ENCODE measurements around the gene RAF1.
A peak's percentile ranks its signal among the peaks of the same experiment; 100 is the strongest.
"Not testable (repeated sequence)": the region's sequence is repeated elsewhere in the genome, so short reads cannot be mapped to it uniquely, and the experiment has no call there.

The RAF1 gene

DNA sequence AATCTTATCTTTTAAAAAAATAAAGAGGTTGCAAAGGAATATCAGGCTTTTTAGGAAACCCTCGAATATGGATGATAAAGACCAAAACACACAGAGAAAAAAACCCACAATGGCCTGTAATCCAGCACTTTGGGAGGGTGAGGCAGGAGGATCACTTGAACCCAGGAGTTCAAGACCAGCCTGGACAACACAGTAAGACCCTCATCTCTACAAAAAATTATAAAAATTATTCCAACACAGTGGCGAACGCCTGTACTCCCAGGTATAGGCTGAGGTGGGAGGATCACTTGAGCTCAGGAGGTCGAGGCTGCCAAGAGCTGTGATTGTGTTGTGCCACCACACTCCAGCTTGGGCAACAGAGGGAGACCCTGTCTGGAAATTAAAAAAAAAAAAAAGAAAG is 30.8 kb downstream of the RAF1 start:
- no peak for DNase-seq

DNA sequence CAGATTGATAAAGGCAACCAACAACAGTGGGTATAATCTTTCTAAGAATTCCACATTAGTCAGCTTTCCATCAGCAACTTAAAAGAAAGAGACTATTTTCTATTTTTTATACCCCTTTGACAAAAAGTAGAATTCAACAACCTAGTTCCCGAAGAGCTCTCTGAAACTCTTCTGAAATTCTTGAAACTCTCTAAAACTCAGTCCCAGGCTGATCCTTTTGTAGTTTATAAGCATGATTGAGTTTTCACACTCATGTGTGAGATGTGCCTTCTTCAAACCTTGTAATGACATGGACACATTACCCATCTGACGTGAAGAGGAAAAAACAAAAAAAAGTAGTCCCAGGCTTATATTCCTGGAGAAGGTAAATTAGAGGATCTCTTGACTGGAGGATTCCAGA is 31.4 kb downstream of the RAF1 start:
- no peak for DNase-seq

DNA sequence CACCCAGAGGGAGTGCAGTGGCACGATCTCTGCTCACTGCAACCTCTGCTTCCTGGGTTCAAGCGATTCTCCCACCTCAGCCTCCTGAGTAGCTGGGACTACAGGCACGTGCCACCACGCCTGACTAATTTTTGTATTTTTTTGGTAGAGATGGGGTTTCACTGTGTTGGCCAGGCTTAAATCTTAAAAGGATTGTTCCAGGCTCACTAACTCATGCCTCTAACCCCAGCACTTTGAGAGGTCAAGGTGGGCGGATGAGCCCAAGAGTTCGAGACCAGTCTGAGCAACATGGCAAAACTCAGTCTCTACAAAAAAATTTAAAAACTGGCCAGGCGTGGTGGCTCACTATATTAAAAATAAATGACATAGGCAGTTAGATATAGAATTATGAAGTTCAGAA is 33.1 kb downstream of the RAF1 start:
- not testable (repeated sequence) for DNase-seq

DNA sequence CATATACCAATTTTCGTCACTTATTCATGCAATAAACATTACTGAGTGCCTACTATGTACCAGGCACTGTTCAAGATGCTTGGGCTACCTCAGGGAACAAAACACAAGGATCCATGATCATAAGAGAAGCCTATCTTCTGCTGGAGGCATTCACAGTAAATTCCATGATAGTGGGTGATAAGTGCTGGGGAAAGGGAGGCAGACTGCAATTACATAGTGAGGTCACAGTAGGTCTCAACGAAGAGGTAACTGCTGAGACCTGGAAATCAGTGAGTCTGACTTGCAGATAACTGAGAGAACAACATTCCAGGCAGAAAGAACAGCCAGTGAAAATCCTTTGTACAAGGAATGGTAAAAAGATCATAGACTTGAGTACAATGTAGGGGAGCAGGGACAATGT is 33.6 kb downstream of the RAF1 start:
- no peak for DNase-seq

- DNase-seq, result peak; percentile 11
Measured at GRCh38 chr3:12629560-12629959, 34.4 kb downstream of the RAF1 start.

DNA sequence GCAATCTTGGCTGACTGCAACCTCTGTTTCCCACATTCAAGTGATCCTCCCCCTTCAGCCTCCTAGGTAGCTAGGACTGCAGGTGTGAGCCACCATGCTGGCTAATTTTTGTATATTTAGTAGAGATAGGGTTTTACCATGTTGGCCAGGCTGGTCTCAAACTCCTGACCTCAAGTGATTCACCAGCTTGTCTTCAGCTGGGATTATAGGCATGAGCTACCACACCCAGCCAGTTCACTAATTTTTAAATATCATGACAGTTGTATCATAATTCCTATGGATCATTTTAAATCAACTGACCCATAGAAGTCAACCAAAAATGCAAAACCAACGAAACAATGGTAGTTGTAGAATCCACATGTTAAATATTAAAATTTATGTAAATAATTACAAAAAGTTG is 35.1 kb downstream of the RAF1 start:
- no peak for DNase-seq

DNA sequence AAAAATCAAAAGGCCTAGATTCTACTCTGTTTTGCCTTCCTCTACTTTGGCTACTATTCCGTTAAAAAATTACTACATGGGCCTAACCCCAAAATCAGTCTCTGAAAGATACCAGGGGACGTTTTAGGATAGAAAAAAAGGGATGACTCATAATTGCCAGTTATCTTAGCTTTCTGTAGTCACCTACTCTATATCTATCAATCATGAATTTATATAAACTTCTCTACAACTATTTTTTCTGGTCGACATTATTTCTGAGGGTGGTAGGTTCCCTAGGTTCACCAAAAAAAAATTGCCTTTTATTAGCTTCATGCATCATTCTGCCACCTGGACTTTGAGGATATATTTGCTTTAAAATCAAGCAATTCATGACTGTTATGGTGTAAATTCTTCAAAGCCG is 36.5 kb downstream of the RAF1 start:
- DNase-seq, result no peak

DNA sequence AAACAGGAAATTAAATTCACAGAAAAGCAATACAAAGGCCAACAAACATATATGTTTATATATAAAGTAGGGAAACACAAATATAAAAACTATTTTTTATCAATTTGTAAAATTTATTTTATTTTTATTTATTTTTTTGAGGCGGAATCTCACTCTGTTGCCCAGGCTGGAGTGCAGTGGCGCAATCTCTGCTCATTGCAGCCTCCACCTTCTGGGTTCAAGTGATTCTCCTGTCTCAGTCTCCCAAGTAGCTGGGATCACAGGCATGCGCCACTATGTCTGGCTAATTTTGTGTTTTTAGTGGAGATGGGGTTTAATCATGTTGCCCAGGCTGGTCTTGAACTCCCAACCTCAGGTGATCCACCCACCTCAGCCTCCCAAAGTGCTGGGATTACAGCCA is 39.0 kb downstream of the RAF1 start:
- not testable (repeated sequence) for DNase-seq

- DNase-seq, result no peak
Measured at GRCh38 chr3:12624056-12624455, 39.9 kb downstream of the RAF1 start.

- no peak for DNase-seq
Measured at GRCh38 chr3:12622335-12622734, 41.6 kb downstream of the RAF1 start.

- no peak for DNase-seq
Measured at GRCh38 chr3:12620729-12621128, 43.2 kb downstream of the RAF1 start.

- DNase-seq, result no peak
Measured at GRCh38 chr3:12620305-12620704, 43.6 kb downstream of the RAF1 start.

DNA sequence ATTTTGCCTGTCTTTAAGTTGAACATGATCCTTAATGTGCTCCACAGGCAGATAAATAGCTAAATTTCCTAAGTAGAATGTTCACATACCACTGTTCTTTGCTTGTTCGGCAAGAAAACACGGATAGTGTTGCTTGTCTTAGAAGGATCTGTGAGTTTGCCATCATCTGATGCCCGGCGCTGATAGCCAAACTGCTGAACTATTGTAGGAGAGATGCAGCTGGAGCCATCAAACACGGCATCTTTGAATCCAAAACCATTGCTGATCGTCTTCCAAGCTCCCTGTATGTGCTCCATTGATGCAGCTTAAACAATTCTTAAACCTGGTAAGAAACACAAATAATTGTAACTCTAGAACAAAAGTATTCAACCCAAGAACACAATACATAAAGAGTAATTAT is 45.5 kb downstream of the RAF1 start:
- DNase-seq, result no peak

GRCh38 chr3:12615266-12615665 is 48.7 kb downstream of the RAF1 start:
- DNase-seq, result no peak

DNA sequence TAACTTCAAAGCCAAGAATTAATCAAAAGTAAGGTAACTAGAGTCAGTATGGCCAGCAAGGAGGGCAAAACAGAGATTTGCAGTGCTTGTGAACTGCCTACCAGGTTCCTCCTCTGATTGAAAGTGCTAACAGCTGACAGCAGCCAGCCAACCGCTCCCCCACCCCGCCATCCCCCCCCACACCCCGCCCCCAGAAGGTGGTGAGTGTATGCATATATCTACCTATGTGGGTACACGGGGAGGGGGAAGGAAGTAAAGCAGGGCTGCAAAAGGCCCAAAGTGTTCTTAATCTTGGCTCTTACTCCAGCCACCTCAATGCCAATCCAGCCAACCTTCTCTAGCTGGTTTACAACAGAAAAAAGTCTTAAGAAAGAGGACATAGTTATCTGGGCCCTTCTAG is 50.7 kb downstream of the RAF1 start:
- DNase-seq, result no peak

DNA sequence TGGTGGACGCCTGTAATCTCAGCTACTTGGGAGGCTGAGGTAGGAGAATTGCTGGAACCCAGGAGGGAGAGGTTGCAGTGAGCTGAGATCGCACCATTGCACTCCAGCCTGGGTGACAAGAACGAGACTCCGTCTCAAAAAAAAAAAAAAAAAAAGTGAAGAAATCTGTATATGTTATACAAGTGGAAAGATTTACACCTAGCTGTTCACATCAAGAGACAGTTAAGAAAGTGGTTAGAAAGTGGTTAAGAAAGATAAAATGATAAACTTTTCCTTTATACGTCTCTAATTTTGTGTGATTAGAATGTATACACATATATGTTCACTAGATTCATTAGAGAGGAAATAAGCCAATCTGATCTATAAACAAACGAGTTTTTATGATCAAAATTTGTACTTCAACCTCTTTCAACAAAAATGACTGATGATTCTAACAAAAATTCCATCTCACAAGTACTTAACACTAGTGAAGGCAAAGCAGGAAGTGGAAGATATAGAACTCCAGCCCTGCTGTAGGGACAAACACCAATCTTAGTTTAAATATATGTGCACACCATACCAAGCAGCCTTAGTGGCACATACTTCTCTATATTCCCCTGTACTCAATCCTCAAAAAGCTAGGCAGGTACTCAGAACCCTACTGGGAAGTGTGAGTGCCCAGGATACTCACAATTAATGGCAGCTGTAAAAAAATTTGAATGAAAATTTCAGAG is 51.2 kb downstream of the RAF1 start:
- DNase-seq, result no peak

DNA sequence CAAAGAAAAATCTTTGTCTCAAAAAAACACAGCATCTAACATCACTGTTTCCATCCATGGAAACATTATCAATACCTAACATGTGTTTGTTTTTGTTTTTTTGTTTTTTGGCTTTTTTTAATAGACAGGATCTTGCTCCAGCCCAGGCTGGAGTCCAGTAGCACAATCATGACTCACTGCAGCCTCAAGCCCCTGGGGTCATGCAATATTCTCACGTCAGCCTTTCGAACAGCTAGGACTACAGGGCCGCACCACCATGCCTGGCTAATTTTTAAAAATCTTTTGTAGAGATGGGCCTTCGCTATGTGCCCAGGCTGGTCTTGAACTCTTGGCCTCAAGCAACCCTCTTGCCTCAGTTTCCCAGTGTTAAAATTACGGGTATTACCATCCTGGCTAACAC is 52.8 kb downstream of the RAF1 start:
- DNase-seq, result no peak

GRCh38 chr3:12608376-12608775 is 55.5 kb downstream of the RAF1 start:
- DNase-seq, result no peak

DNA sequence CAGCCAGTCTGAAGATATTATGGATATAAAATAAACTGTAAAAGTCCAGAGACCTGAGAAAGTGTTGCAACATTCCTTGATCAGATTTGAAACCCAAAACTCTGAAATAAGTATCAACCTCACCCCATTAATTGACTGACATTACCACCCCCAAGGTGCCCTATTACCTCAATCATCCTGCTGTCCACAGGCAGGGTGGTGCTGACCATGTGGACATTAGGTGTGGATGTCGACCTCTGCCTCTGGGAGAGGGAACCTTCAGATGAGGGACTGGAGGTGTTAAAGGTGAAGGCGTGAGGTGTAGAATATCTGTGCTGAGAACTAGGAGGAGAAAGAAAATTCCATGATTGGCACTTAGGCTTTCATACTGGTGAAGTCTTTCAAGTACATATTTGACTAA is 59.9 kb downstream of the RAF1 start:
- no peak for DNase-seq

GRCh38 chr3:12601072-12601471 is 62.8 kb downstream of the RAF1 start:
- DNase-seq, result no peak

DNA sequence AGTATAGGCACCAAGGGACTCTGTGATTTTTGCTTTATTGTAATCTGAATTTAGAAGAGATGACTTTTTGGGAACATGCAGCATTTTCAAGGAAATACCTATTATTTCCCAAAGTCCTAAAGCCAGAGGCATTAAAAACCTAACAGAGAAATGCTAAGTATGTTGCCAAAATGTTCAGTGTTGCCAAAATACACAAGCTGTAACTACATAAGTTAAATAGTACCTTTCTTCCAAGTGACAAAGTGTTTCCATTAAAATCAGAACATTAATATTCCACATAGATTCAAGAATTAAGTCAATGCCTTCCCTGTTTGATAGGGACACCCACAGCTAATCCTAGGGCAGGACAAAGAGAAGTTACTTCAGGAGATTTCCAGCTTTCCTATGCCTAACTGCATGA is 65.0 kb downstream of the RAF1 start:
- DNase-seq, result no peak

DNA sequence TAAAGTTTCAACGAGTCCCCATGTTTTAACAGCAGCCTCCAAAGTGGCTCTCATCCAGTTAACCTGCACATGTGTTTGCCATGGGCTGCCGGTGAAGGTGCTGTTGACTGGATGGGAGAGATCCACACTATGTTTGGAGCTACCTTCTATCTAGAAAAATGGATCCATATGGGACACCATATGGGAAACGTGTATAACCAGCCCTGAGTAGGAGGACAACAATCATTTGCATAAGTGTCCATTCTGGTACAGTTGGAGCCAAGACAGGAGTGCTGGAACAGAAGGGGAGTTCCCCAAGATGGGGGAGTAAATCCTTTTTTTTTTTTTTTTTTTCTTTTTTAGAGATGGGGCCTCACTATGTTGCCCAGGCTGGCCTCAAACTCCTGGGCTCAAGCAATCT is 70.4 kb downstream of the RAF1 start:
- no peak for DNase-seq

DNA sequence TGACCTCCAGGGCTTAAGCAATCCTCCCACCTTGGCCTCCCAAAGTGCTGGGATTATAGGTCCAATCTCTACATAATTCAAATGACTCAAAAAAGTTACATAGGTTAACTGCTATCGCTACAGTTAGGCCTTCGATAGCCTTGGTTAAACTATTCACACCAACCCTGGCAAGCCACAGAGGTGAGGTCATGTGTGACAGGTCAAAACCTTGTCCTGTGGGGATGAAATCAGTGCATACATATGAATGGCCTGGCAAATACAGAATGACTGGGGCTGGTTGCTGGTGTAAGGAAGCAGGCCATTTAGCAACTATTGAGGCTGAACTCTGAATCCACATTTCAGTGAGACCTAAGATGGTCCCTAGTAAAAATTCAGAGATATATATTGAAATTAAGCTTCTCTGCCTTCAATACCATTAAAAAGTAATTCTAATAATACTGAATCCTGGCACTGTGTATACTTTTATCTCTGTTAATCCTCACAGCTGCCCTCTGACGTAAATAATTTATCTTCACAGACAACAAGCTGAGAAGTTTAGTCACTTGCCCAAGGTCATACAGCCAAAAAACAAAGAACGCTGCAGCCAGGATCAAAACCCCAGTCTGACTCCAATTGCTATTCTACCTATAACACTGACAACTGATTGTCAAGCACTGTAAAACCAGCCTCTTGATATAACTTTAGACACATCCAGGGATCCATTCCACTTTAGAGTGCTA is 71.8 kb downstream of the RAF1 start:
- no peak for DNase-seq

DNA sequence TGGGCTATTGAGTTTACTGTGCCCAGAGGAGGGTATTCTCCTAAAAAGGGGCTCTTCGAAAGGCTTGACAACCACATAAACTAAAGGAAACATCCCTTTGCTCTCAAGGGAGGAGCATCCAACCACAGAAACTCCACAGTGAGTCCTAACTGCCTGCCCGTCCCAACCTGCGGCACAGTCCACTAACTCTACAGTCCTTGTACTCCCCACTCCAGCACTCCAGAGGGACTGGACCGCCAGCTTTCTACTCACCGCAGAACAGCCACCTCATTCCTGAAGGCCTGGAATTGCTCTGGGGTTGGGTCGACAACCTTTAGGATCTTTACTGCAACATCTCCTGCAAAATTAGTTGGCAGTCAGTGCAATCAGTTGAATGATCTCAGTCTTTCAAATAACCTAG is 72.5 kb downstream of the RAF1 start:
- no peak for DNase-seq

GRCh38 chr3:12590096-12590495 is 73.8 kb downstream of the RAF1 start:
- no peak for DNase-seq
